Sciatic nerve (tissue), 2 donors: ENCODE data around the gene COX20. TPM values are rescaled to one million over a fixed set of nuclear protein-coding genes. Genes with fewer than 3 reads are reported as not detected.
"Not testable (repeated sequence)": the region's sequence is repeated elsewhere in the genome, so short reads cannot be mapped to it uniquely, and the experiment has no call there.

Source experiments
- ATAC-seq: fragments of 200-7000 bp; cut with Tn5 transposase; one replicate; pipeline ENCODE4 v1.9.1; 2020; ENCODE audit warnings: mild to moderate bottlenecking, moderate library complexity
- DNase-seq: peaks from one replicate; pipeline ENCODE4 v3.0.0-alpha.2; 2020; ENCODE audit warnings: low spot score
- intact Hi-C: fragments of 100-400 bp; cut with DNase I; formaldehyde crosslinking; loops from one replicate; pipeline ENCODE4 v1.14.2; 2022
- total RNA-seq: library from RNA; stranded (reverse); fragmentation: NEBNext Ultra II Directional; extraction: Animal tissue kit (Norgen Biotek cat#: 25700); gene quantifications from one replicate; pipeline ENCODE4 v1.2.1, GENCODE V29; 2021
- donor health status: DM: no; HTN: no; CAD: no.
- donor health status: DM: no; HTN: no; CAD: no.

Gene COX20
- total RNA-seq, 1 donor from 2014 or later, result 23.7 TPM

- no peak for DNase-seq
- no peak for ATAC-seq
- intact Hi-C loops, result no loop called here
These were observed 18.0 kb upstream of the COX20 start for GRCh38 chr1:244817415-244817894.

- ATAC-seq, result no peak
These were observed 15.3 kb upstream of the COX20 start for GRCh38 chr1:244820131-244820530.

GRCh38 chr1:244821134-244821533 is 14.3 kb upstream of the COX20 start:
- ATAC-seq (no peak), DNase-seq (no peak)
- intact Hi-C loops, result no loop called here

More at GRCh38 chr1:244820131-244820530, 15.3 kb upstream of the COX20 start:
- intact Hi-C loops, result no loop called here
- DNase-seq, result no peak

GRCh38 chr1:244822878-244823277 is 12.6 kb upstream of the COX20 start:
- intact Hi-C loops, result no loop called here
- DNase-seq (no peak), ATAC-seq (no peak)

- DNase-seq (no peak), ATAC-seq (no peak)
- intact Hi-C loops, result no loop called here
These were observed 8.7 kb upstream of the COX20 start for GRCh38 chr1:244826712-244827111.

GRCh38 chr1:244830639-244831038 is 4.8 kb upstream of the COX20 start:
- intact Hi-C loops, result no loop called here
- ATAC-seq, result no peak
- no peak for DNase-seq

GRCh38 chr1:244833260-244833659 is 2.2 kb upstream of the COX20 start:
- ATAC-seq, DNase-seq, intact Hi-C loops: not testable (repeated sequence)

GRCh38 chr1:244833734-244834542 is 1.5 kb upstream of the COX20 start:
- ATAC-seq, result peak; percentile 59
- intact Hi-C loops, result no loop called here
- peak; percentile 76 for DNase-seq

- intact Hi-C loops, result no loop called here
- ATAC-seq (no peak), DNase-seq (no peak)
These were observed 749 bp upstream of the COX20 start for GRCh38 chr1:244834543-244835275.

- DNase-seq (no peak), ATAC-seq (peak; percentile 5)
- intact Hi-C loops, result no loop called here
These were observed 670 bp downstream of the COX20 start for GRCh38 chr1:244836135-244836521.

GRCh38 chr1:244836584-244836983 is 1.1 kb downstream of the COX20 start:
- no peak for DNase-seq
- ATAC-seq, result no peak
- intact Hi-C loops, result no loop called here

GRCh38 chr1:244837597-244838258 is 2.3 kb downstream of the COX20 start:
- intact Hi-C loops, result no loop called here
- DNase-seq, result no peak
- no peak for ATAC-seq

- no peak for DNase-seq
- no peak for ATAC-seq
- intact Hi-C loops, result no loop called here
These were observed 4.2 kb downstream of the COX20 start for GRCh38 chr1:244839656-244840055.

GRCh38 chr1:244840219-244840794 is 4.8 kb downstream of the COX20 start:
- ATAC-seq (no peak), DNase-seq (no peak)
- intact Hi-C loops, result no loop called here

- DNase-seq, result no peak
- ATAC-seq, result no peak
- intact Hi-C loops, result no loop called here
These were observed 5.9 kb downstream of the COX20 start for GRCh38 chr1:244841273-244841927.

- intact Hi-C loops, result no loop called here
- ATAC-seq, result no peak
- no peak for DNase-seq
These were observed 7.9 kb downstream of the COX20 start for GRCh38 chr1:244843148-244843978.

- intact Hi-C loops, result no loop called here
- no peak for ATAC-seq
These were observed 9.0 kb downstream of the COX20 start for GRCh38 chr1:244844155-244845121.

More at GRCh38 chr1:244844155-244845121, 9.0 kb downstream of the COX20 start:
- DNase-seq, result no peak
